Panc1 (cell line): ENCODE results near the gene FAM47B.

Experiments
- CTCF ChIP-seq: fragments of 450-650 bp; IDR thresholded peaks from 2 replicates; pipeline ENCODE4 v1.5.1; 2017; ENCODE audit warnings: mild to moderate bottlenecking
- POLR2AphosphoS5 ChIP-seq: IDR thresholded peaks from 2 replicates; pipeline ENCODE4 v1.6.1; 2012; ENCODE audit warnings: mild to moderate bottlenecking, low read depth, low read length, moderate library complexity
- TCF7L2 ChIP-seq: IDR thresholded peaks from 2 replicates; pipeline ENCODE4 v1.6.1; 2011; ENCODE audit warnings: mild to moderate bottlenecking, low read depth, low read length, inconsistent platforms

- TF ChIP-seq CTCF (no peak), TCF7L2 (no peak), POLR2AphosphoS5 (no peak)
Measured at GRCh38 chrX:34917146-34917545, 25.4 kb upstream of the FAM47B start.
